Measurements from ENCODE around the gene UNC5C.

DNA sequence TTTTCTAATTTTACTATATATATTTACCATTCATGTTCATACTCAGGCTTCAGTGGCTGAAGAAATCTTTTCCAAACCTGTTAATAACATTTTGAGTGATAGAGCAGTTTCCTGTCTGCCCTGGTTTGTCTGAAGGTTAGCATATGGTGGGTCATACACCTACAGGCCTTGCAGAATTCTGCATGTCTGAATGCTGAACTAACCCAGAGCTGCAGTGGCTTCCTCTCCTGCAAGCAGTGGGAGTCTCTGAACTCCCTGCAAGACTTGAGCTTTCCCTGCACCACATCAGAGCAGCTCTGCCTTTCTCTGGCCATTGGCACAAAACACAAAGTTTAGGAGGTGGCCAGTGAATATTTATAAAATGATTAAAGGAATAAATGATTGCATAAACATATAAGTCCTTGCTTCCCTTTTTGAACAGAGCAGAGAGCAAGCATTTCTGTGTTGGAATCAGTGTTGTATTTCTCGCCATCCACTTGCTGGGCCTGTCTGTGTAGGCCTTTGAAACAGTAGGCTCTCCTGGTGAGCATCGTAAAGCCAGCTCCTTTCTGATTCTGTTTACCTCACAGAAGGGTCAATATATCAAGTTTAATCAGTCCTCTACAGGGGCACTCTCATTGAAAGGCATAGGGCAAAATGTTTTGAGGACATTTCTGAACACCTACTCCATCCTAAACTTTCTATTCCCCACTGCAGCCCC, 15.0 kb upstream of the UNC5C start:
- TF ChIP-seq CTCF (IDR thresholded peaks at IDR 0.05 in 8 of 11, conservative IDR thresholded peaks at IDR 0.05 in 3 of 11) (no peak), POLR2AphosphoS5 (IDR thresholded peaks at IDR 0.05) (no peak)

All from spleen (tissue), 7 donors.